A549 (cell line): ENCODE measurements around the gene SLIT1.

ENCODE experiments used
- CBX2 ChIP-seq: fragments of 200-600 bp; sonication (generic); IDR thresholded peaks from 2 replicates; pipeline ENCODE4 v1.6.1; 2016; ENCODE audit warnings: low read depth, mild to moderate bottlenecking, borderline replicate concordance
- CBX8 ChIP-seq: fragments of 200-600 bp; sonication (generic); IDR thresholded peaks from 2 replicates; pipeline ENCODE4 v1.6.1; 2016
- CHD2 ChIP-seq: fragments of 150-350 bp; IDR thresholded peaks from 2 replicates; pipeline ENCODE4 v1.6.1; 2014; ENCODE audit warnings: low read length; ENCODE audit not compliant: partially characterized antibody
- CHD4 ChIP-seq: fragments of 200-600 bp; sonication (generic); IDR thresholded peaks from 2 replicates; pipeline ENCODE4 v1.6.1; 2016; ENCODE audit warnings: antibody characterized with exemption, mild to moderate bottlenecking, borderline replicate concordance
- EP300 ChIP-seq, 2 experiments: fragments of >200 bp; sonication (Bioruptor Twin); formaldehyde crosslinking; IDR thresholded peaks; 2 replicates in 1 of 2; 3 replicates in 1 of 2; pipeline ENCODE4 v1.6.1; 2016 to 2017
- JUN ChIP-seq, 2 experiments: fragments of >200 bp; sonication (Bioruptor Twin); formaldehyde crosslinking; IDR thresholded peaks; 2 replicates in 1 of 2; 3 replicates in 1 of 2; pipeline ENCODE4 v1.6.1; 2016 to 2017
- KDM1A ChIP-seq: fragments of 200-600 bp; sonication (generic); IDR thresholded peaks from 2 replicates; pipeline ENCODE4 v1.6.1; 2016; ENCODE audit warnings: low read depth, mild to moderate bottlenecking
- MYC ChIP-seq: IDR thresholded peaks from 2 replicates; pipeline ENCODE4 v1.6.1; 2012; ENCODE audit warnings: mild to moderate bottlenecking, inconsistent platforms, low read length, improper control_type of control experiment, borderline replicate concordance
- NR3C1 ChIP-seq: fragments of >200 bp; sonication (Bioruptor Twin); formaldehyde crosslinking; IDR thresholded peaks from 3 replicates; pipeline ENCODE4 v1.6.1; 2017
- POLR2A ChIP-seq: IDR thresholded peaks from 2 replicates; pipeline ENCODE4 v1.6.1; 2012; ENCODE audit warnings: mild to moderate bottlenecking, low read length
- RFX5 ChIP-seq: fragments of 450-650 bp; IDR thresholded peaks from 2 replicates; pipeline ENCODE4 v1.7.1; 2014; ENCODE audit warnings: antibody characterized with exemption, mild to moderate bottlenecking, moderate library complexity
- TF ChIP-seq, protein P1 (sequence below): fragments of >200 bp; sonication (Bioruptor Twin); formaldehyde crosslinking; IDR thresholded peaks from 3 replicates; pipeline ENCODE4 v1.5.1; 2016
- TF ChIP-seq, protein P2 (sequence below): fragments of 200-600 bp; sonication (generic); IDR thresholded peaks from 2 replicates; pipeline ENCODE4 v1.6.1; 2016; ENCODE audit warnings: antibody characterized with exemption, mild to moderate bottlenecking, moderate library complexity
- TF ChIP-seq, protein P3 (sequence below): IDR thresholded peaks from 2 replicates; pipeline ENCODE4 v1.6.1; 2012

DNA sequence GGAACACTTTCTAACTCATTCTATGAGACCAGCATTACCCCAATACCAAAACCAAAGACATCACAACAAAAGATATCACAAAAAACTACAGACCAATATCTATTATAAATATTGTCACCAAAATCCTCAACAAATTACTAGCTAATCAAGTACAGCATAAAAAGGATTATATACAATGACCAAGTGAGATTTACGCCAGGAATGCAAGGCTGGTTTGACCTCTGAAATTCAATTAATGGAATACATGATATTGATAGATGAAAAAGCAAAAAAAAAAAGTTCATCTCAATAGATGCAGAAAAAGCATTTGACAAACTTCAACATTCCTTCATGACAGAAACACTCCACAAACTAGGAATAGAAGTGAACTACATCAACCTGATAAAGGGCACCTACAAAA, 178.3 kb downstream of the SLIT1 start:
- TF ChIP-seq CHD4 (no peak), RFX5 (no peak), JUN (IDR thresholded peaks at IDR 0.05) (no peak), MYC (no peak), EP300 (IDR thresholded peaks at IDR 0.05) (no peak), POLR2A (no peak), CHD2 (no peak), CBX2 (no peak), NR3C1 (no peak), CBX8 (no peak), KDM1A (no peak)
- TF ChIP-seq, protein P1, sequence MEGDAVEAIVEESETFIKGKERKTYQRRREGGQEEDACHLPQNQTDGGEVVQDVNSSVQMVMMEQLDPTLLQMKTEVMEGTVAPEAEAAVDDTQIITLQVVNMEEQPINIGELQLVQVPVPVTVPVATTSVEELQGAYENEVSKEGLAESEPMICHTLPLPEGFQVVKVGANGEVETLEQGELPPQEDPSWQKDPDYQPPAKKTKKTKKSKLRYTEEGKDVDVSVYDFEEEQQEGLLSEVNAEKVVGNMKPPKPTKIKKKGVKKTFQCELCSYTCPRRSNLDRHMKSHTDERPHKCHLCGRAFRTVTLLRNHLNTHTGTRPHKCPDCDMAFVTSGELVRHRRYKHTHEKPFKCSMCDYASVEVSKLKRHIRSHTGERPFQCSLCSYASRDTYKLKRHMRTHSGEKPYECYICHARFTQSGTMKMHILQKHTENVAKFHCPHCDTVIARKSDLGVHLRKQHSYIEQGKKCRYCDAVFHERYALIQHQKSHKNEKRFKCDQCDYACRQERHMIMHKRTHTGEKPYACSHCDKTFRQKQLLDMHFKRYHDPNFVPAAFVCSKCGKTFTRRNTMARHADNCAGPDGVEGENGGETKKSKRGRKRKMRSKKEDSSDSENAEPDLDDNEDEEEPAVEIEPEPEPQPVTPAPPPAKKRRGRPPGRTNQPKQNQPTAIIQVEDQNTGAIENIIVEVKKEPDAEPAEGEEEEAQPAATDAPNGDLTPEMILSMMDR = no peak
- TF ChIP-seq, protein P2, sequence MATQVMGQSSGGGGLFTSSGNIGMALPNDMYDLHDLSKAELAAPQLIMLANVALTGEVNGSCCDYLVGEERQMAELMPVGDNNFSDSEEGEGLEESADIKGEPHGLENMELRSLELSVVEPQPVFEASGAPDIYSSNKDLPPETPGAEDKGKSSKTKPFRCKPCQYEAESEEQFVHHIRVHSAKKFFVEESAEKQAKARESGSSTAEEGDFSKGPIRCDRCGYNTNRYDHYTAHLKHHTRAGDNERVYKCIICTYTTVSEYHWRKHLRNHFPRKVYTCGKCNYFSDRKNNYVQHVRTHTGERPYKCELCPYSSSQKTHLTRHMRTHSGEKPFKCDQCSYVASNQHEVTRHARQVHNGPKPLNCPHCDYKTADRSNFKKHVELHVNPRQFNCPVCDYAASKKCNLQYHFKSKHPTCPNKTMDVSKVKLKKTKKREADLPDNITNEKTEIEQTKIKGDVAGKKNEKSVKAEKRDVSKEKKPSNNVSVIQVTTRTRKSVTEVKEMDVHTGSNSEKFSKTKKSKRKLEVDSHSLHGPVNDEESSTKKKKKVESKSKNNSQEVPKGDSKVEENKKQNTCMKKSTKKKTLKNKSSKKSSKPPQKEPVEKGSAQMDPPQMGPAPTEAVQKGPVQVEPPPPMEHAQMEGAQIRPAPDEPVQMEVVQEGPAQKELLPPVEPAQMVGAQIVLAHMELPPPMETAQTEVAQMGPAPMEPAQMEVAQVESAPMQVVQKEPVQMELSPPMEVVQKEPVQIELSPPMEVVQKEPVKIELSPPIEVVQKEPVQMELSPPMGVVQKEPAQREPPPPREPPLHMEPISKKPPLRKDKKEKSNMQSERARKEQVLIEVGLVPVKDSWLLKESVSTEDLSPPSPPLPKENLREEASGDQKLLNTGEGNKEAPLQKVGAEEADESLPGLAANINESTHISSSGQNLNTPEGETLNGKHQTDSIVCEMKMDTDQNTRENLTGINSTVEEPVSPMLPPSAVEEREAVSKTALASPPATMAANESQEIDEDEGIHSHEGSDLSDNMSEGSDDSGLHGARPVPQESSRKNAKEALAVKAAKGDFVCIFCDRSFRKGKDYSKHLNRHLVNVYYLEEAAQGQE = no peak
- TF ChIP-seq, protein P3, sequence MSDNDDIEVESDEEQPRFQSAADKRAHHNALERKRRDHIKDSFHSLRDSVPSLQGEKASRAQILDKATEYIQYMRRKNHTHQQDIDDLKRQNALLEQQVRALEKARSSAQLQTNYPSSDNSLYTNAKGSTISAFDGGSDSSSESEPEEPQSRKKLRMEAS = no peak
